Endothelial cell (in vitro differentiated cells): ENCODE results near the gene GABBR2. TPM values are rescaled to one million over a fixed set of nuclear protein-coding genes. Genes with fewer than 3 reads are reported as not detected.

ENCODE experiments used
- DNase-seq: peaks from one replicate; pipeline ENCODE4 v3.0.0; 2021; ENCODE audit warnings: low spot score
- H3K27ac Mint-ChIP-seq: one replicate; pipeline ENCODE4 v1.8.0; 2021; ENCODE audit warnings: mixed read lengths, inconsistent platforms; ENCODE audit not compliant: unreplicated experiment
- H3K27me3 Mint-ChIP-seq: one replicate; pipeline ENCODE4 v1.8.0; 2021; ENCODE audit warnings: mild to moderate bottlenecking, moderate library complexity, mixed read lengths, inconsistent platforms; ENCODE audit not compliant: unreplicated experiment
- H3K36me3 Mint-ChIP-seq: one replicate; pipeline ENCODE4 v1.8.0; 2021; ENCODE audit warnings: mild to moderate bottlenecking, low read depth, mixed read lengths, inconsistent platforms; ENCODE audit not compliant: unreplicated experiment
- H3K4me1 Mint-ChIP-seq: one replicate; pipeline ENCODE4 v1.8.0; 2021; ENCODE audit warnings: mild to moderate bottlenecking, mixed read lengths, inconsistent platforms; ENCODE audit not compliant: unreplicated experiment
- H3K4me3 Mint-ChIP-seq: one replicate; pipeline ENCODE4 v1.8.0; 2021; ENCODE audit warnings: mild to moderate bottlenecking, mixed read lengths, inconsistent platforms; ENCODE audit not compliant: unreplicated experiment
- H3K9me3 Mint-ChIP-seq: one replicate; pipeline ENCODE4 v1.8.0; 2021; ENCODE audit warnings: mixed read lengths, inconsistent platforms; ENCODE audit not compliant: unreplicated experiment
- CTCF ChIP-seq: fragments of 200-600 bp; sonication (generic); IDR thresholded peaks from one replicate; pipeline ENCODE4 v1.5.0; 2021; ENCODE audit warnings: antibody characterized with exemption; ENCODE audit not compliant: unreplicated experiment
- total RNA-seq: library from RNA; stranded (reverse); fragmentation: NEBNext Ultra II Directional; extraction: Animal tissue kit (Norgen Biotek cat#: 25700); gene quantifications from one replicate; pipeline ENCODE4 v1.2.1, GENCODE V29; 2021; ENCODE audit not compliant: unreplicated experiment

GABBR2 gene
- total RNA-seq, 1 donor from 2014 or later, result 0.46 TPM

- Mint-ChIP-seq H3K27me3 (no peaks in the 10 kb centered on the region), H3K27ac (no peak overlapping the region), H3K4me3 (no peak overlapping the region), H3K4me1 (peaks cover 10% of the 10 kb centered on the region), H3K9me3 (no peaks in the 10 kb centered on the region), H3K36me3 (no peaks in the 10 kb centered on the region)
- no peak for DNase-seq
- TF ChIP-seq CTCF, result no peak
Observed at GRCh38 chr9:98445576-98445975, 263.2 kb downstream of the GABBR2 start.

- peaks cover 10% of the 10 kb centered on the region for H3K4me1 Mint-ChIP-seq
- no peak for DNase-seq
- no peak for TF ChIP-seq CTCF
- no peak overlapping the region for H3K27ac Mint-ChIP-seq
- H3K27me3 Mint-ChIP-seq, result no peaks in the 10 kb centered on the region
- H3K4me3 Mint-ChIP-seq, result no peak overlapping the region
- H3K9me3 Mint-ChIP-seq, result no peaks in the 10 kb centered on the region
- no peaks in the 10 kb centered on the region for H3K36me3 Mint-ChIP-seq
Observed at GRCh38 chr9:98444601-98445000, 264.1 kb downstream of the GABBR2 start.

DNA sequence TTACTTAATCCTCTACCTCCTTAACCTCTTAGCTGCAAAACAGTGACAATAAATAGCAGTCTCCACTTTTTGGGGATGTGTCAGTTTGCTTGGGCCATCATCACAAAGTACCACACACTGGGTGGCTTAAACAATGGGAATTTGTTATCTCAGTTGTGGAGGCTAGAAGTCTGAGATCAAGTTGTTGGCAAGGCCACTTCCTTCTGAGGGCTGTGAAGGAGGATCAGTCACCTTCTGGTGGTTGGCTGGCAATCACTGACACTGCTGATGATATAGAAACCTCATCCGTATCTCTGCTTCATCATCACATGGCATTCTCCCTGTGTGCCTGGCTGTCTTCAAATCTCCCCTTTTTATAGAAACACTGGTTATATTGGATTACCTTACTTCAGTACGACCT lies 266.2 kb downstream of the GABBR2 start:
- H3K27me3 Mint-ChIP-seq, result no peaks in the 10 kb centered on the region
- no peak for TF ChIP-seq CTCF
- DNase-seq, result no peak
- H3K9me3 Mint-ChIP-seq, result no peaks in the 10 kb centered on the region
- H3K36me3 Mint-ChIP-seq, result no peaks in the 10 kb centered on the region
- H3K4me3 Mint-ChIP-seq, result no peak overlapping the region
- no peak overlapping the region for H3K27ac Mint-ChIP-seq
- peaks cover 10% of the 10 kb centered on the region for H3K4me1 Mint-ChIP-seq

DNA sequence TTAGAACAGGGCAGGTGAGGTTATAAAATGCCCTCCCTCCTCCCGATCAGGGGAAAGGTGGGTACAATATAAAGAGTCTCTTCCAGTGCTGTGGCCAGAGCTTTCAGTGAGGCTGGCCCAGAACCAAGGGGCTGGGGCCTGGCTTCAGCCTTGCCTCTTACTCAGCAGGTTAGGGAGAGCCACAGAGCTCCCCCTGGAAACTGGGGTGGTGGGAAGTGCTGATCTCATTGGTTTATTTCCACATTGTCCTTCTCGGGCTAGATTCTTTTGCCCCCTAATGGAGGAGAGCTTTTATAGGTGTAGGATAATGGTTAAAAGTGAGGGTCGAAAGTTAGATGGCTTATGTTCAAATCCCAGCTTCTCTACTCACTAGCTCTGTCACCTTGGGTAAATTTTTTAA lies 266.6 kb downstream of the GABBR2 start:
- Mint-ChIP-seq H3K36me3 (no peaks in the 10 kb centered on the region), H3K27ac (no peak overlapping the region), H3K4me3 (no peak overlapping the region), H3K27me3 (no peaks in the 10 kb centered on the region), H3K9me3 (no peaks in the 10 kb centered on the region), H3K4me1 (peaks cover 10% of the 10 kb centered on the region)
- DNase-seq, result no peak
- TF ChIP-seq CTCF, result no peak

- Mint-ChIP-seq H3K36me3 (peaks cover 1% of the 10 kb centered on the region), H3K9me3 (no peaks in the 10 kb centered on the region), H3K27ac (no peak overlapping the region), H3K4me1 (peaks cover 10% of the 10 kb centered on the region), H3K4me3 (no peak overlapping the region), H3K27me3 (peaks cover 3% of the 10 kb centered on the region)
- DNase-seq, result no peak
- no peak for TF ChIP-seq CTCF
Observed at GRCh38 chr9:98438666-98439065, 270.1 kb downstream of the GABBR2 start.
